ENCODE results near the gene MACC1. TPM values are rescaled to one million over a fixed set of nuclear protein-coding genes. Genes with fewer than 3 reads are reported as not detected.
A peak's percentile ranks its signal among the peaks of the same experiment; 100 is the strongest.
"Not testable (repeated sequence)": the region's sequence is repeated elsewhere in the genome, so short reads cannot be mapped to it uniquely, and the experiment has no call there.

Gene MACC1
- total RNA-seq, 1 experiment from 2014 or later, result 49.9 TPM

DNA sequence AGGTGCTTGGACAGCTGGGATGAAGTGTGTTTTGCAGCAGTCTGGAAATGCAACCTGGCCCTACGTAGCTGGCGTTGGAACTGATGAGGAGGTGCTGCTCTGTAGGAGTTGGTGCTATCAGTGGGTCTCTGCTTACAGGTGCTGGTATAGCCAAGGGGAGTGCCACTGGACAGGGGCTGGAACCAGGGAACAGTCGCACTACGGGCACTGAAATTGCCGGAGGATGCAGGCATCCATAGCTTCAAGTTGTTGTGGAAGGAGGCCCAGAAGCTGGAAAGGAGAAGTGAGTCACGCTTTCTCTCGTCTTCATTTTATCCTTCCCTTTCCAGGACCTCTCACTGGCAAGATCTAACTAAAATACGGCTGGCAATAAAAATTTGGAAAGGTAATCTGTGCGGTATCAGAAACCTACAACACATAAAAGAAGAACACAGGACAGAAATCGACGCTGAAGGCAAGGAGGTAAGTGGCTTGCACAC is 25.8 kb downstream of the MACC1 start:
- H3K4me2 ChIP-seq (ENCODE audit: low read depth, low read length, poor library complexity, severe bottlenecking), result peak overlapping the region; percentile 71
- H3K9me3 ChIP-seq (ENCODE audit: low read length), result 0 out of 2 replicates have a peak, but pooled peaks cover 2% of the 10 kb centered on the region
- H4K20me1 ChIP-seq (ENCODE audit: insufficient read depth, low read depth, low read length), result no peaks in the 10 kb centered on the region
- H3K4me3 ChIP-seq (ENCODE audit: low read length), result peak overlapping the region; percentile 61
- H3K27me3 ChIP-seq (ENCODE audit: low read length), result no peaks in the 10 kb centered on the region
- H3K9me2 ChIP-seq (replicated peaks; ENCODE audit: insufficient read depth, low read length), result no peaks in the 10 kb centered on the region
- no peak overlapping the region for H2AFZ ChIP-seq (ENCODE audit: low read length)
- peak; percentile 66 for DNase-seq
- peaks cover 90% of the 10 kb centered on the region for H3K79me2 ChIP-seq (ENCODE audit: low read length)
- peak overlapping the region; percentile 70 for H3K9ac ChIP-seq (ENCODE audit: low read length)
- H3K4me1 ChIP-seq (ENCODE audit: low read length), result peaks cover 53% of the 10 kb centered on the region
- peaks cover 14% of the 10 kb centered on the region for H3K36me3 ChIP-seq (ENCODE audit: insufficient read depth, low read length)
- H3K27ac ChIP-seq (ENCODE audit: low read length), result peak overlapping the region; percentile 92

DNA sequence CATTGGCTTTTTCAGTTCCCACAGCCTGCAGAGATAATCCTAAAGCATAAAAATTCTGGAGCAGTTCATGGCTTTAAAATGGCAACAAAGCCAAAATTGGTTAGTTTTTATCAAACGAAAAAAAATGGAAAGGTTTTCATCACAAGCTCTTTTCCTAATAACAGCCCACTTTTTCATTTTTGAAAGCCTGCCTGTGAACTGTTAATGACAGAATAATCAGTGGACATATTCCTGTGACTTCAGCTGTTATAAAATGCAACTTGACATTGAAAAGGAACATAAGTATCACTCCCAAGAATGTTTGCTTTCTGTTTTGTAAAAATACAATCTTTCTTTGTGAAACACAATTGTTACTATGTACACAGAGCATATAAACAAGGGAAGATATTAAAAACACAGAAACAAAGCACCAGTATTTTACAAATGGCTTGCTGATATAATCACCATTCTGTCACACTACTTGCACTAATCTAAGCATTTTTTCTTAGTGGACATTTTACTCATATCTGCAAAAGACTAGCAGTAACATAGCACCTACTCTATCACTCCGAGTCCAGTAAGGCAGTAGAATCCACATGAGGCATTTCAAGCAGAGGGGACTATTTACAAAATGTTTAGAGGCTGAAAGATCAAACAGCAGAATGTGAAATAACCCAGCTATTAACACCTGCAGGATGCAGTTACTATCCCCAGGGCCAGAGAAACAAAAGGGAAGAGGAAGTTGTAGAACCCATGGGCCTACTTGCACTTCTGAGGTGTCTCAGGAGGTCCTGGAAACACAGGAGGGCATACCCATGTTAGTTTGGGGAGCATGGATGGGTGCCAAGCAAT is 26.4 kb downstream of the MACC1 start:
- H3K9me2 ChIP-seq (replicated peaks; ENCODE audit: insufficient read depth, low read length), result no peaks in the 10 kb centered on the region
- peak overlapping the region; percentile 61 for H3K4me3 ChIP-seq (ENCODE audit: low read length)
- no peaks in the 10 kb centered on the region for H4K20me1 ChIP-seq (ENCODE audit: insufficient read depth, low read depth, low read length)
- 0 out of 2 replicates have a peak, but pooled peaks cover 2% of the 10 kb centered on the region for H3K9me3 ChIP-seq (ENCODE audit: low read length)
- DNase-seq, result peak; percentile 87
- H3K9ac ChIP-seq (ENCODE audit: low read length), result peak overlapping the region; percentile 70
- peak overlapping the region; percentile 71 for H3K4me2 ChIP-seq (ENCODE audit: low read depth, low read length, poor library complexity, severe bottlenecking)
- peaks cover 94% of the 10 kb centered on the region for H3K79me2 ChIP-seq (ENCODE audit: low read length)
- peaks cover 53% of the 10 kb centered on the region for H3K4me1 ChIP-seq (ENCODE audit: low read length)
- H3K36me3 ChIP-seq (ENCODE audit: insufficient read depth, low read length), result peaks cover 14% of the 10 kb centered on the region
- H2AFZ ChIP-seq (ENCODE audit: low read length), result no peak overlapping the region
- H3K27me3 ChIP-seq (ENCODE audit: low read length), result no peaks in the 10 kb centered on the region
- peak overlapping the region; percentile 92 for H3K27ac ChIP-seq (ENCODE audit: low read length)

DNA sequence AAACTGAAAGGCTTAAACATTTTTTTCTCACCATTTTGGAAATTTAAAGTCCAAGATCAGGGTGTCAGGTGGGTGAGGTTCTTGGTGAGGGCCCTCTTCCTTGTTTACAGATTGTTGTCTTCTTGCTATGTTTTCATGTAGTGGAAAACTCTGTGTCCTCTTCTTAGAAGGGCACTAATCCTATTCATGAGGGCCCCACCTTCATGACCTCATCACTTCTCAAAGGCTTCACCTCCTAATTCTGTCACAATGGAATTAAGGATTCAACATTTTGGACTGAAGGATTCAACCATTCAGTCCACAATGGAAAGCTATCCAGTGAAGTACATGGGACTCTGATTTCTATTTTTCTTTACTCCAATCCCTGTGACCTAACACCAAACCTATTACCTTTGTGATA is 27.3 kb downstream of the MACC1 start:
- no peaks in the 10 kb centered on the region for H4K20me1 ChIP-seq (ENCODE audit: insufficient read depth, low read depth, low read length)
- H2AFZ ChIP-seq (ENCODE audit: low read length), result no peak overlapping the region
- H3K36me3 ChIP-seq (ENCODE audit: insufficient read depth, low read length), result peaks cover 14% of the 10 kb centered on the region
- no peak overlapping the region for H3K4me2 ChIP-seq (ENCODE audit: low read depth, low read length, poor library complexity, severe bottlenecking)
- peak overlapping the region; percentile 8; the same call in 1 of the 2 replicates for H3K4me3 ChIP-seq (ENCODE audit: low read length)
- no peaks in the 10 kb centered on the region for H3K9me2 ChIP-seq (replicated peaks; ENCODE audit: insufficient read depth, low read length)
- no peak for DNase-seq
- H3K27me3 ChIP-seq (ENCODE audit: low read length), result no peaks in the 10 kb centered on the region
- peaks cover 46% of the 10 kb centered on the region for H3K4me1 ChIP-seq (ENCODE audit: low read length)
- H3K9me3 ChIP-seq (ENCODE audit: low read length), result 0 out of 2 replicates have a peak, but pooled peaks cover 2% of the 10 kb centered on the region
- H3K9ac ChIP-seq (ENCODE audit: low read length), result no peak overlapping the region
- H3K27ac ChIP-seq (ENCODE audit: low read length), result peak overlapping the region; percentile 92
- H3K79me2 ChIP-seq (ENCODE audit: low read length), result peaks cover 92% of the 10 kb centered on the region

DNA sequence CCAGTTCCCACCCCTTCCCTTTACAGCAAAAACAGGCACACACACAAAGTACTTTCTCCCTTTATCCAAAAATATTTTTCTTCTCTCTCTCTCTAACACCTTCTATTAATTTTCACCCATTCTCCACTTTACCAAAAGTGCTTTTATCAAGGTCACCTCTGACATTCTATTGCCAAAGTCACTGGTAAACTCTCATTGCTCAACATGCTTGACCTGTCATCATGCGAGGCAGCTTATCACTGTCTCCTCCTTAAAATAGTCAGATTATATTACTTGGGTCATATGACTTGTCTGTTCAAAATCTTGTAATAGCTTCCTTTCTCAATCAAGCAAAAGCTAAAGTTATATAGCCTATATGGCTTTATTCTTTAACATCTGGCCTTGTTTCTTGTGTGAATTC is 28.6 kb downstream of the MACC1 start:
- peaks cover 90% of the 10 kb centered on the region for H3K79me2 ChIP-seq (ENCODE audit: low read length)
- no peak overlapping the region for H2AFZ ChIP-seq (ENCODE audit: low read length)
- H3K27me3 ChIP-seq (ENCODE audit: low read length), result no peaks in the 10 kb centered on the region
- no peaks in the 10 kb centered on the region for H4K20me1 ChIP-seq (ENCODE audit: insufficient read depth, low read depth, low read length)
- no peak for DNase-seq
- no peak overlapping the region for H3K4me3 ChIP-seq (ENCODE audit: low read length)
- peaks cover 14% of the 10 kb centered on the region for H3K36me3 ChIP-seq (ENCODE audit: insufficient read depth, low read length)
- peaks cover 39% of the 10 kb centered on the region for H3K4me1 ChIP-seq (ENCODE audit: low read length)
- H3K9me3 ChIP-seq (ENCODE audit: low read length), result 0 out of 2 replicates have a peak, but pooled peaks cover 2% of the 10 kb centered on the region
- H3K27ac ChIP-seq (ENCODE audit: low read length), result no peak overlapping the region
- H3K9me2 ChIP-seq (replicated peaks; ENCODE audit: insufficient read depth, low read length), result no peaks in the 10 kb centered on the region
- H3K4me2 ChIP-seq (ENCODE audit: low read depth, low read length, poor library complexity, severe bottlenecking), result no peak overlapping the region
- H3K9ac ChIP-seq (ENCODE audit: low read length), result no peak overlapping the region

DNA sequence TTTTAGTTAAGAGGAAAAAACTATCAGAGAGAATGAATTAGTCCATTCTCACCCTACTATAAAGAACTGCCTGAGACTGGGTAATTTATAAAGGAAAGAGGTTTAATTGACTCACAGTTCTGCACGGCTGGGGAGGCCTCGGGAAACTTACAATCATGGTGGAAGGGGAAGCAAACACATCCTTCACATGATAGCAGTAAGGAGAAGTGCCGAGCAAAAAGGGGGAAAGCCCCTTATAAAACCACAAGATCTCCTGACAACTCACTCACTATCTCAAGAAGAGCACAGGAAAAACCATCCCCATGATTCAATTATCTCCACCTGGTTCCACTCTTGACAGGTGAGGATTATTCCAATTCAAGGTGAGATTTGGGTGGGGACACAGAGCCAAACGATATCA is 29.3 kb downstream of the MACC1 start:
- H4K20me1 ChIP-seq (ENCODE audit: insufficient read depth, low read depth, low read length), result not testable (repeated sequence)

DNA sequence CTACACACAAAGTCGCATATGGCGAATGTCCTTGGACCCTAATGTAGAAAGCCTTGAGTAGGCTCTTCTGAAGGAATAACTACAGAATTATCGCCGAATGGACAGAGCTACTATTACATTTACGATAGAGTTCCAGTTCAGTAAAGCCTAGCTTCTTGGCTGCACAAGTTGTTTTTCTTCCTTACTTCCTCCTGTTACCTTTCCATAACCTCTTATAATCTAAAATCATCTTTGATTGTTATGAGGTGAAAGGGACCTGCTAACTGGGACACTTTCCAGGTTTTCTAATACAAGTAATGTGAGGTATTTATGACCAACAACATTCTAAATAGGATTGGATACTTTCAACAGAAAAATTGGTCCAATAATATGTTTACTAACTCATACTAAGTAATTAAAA is 31.2 kb downstream of the MACC1 start:
- Histone ChIP-seq H3K4me3 (ENCODE audit: low read length) (no peak overlapping the region), H3K27ac (ENCODE audit: low read length) (no peak overlapping the region), H3K79me2 (ENCODE audit: low read length) (peaks cover 86% of the 10 kb centered on the region), H3K36me3 (ENCODE audit: insufficient read depth, low read length) (peaks cover 18% of the 10 kb centered on the region), H3K9me2 (replicated peaks; ENCODE audit: insufficient read depth, low read length) (no peaks in the 10 kb centered on the region), H3K9ac (ENCODE audit: low read length) (no peak overlapping the region), H3K27me3 (ENCODE audit: low read length) (no peaks in the 10 kb centered on the region), H2AFZ (ENCODE audit: low read length) (no peak overlapping the region), H3K4me2 (ENCODE audit: low read depth, low read length, poor library complexity, severe bottlenecking) (no peak overlapping the region), H3K4me1 (ENCODE audit: low read length) (peaks cover 13% of the 10 kb centered on the region), H4K20me1 (ENCODE audit: insufficient read depth, low read depth, low read length) (no peaks in the 10 kb centered on the region), H3K9me3 (ENCODE audit: low read length) (0 out of 2 replicates have a peak, but pooled peaks cover 2% of the 10 kb centered on the region)
- DNase-seq, result no peak

More for the DNA sequence above, 29.3 kb downstream of the MACC1 start:
- H3K27me3 ChIP-seq (ENCODE audit: low read length); DNase-seq; H3K4me3 ChIP-seq (ENCODE audit: low read length); H3K9me2 ChIP-seq (replicated peaks; ENCODE audit: insufficient read depth, low read length); H3K9ac ChIP-seq (ENCODE audit: low read length); H3K27ac ChIP-seq (ENCODE audit: low read length); H3K4me2 ChIP-seq (ENCODE audit: low read depth, low read length, poor library complexity, severe bottlenecking); H2AFZ ChIP-seq (ENCODE audit: low read length); H3K9me3 ChIP-seq (ENCODE audit: low read length): not testable (repeated sequence)
- Histone ChIP-seq H3K4me1 (ENCODE audit: low read length) (peaks cover 32% of the 10 kb centered on the region), H3K36me3 (ENCODE audit: insufficient read depth, low read length) (peaks cover 14% of the 10 kb centered on the region), H3K79me2 (ENCODE audit: low read length) (peaks cover 90% of the 10 kb centered on the region)

DNA sequence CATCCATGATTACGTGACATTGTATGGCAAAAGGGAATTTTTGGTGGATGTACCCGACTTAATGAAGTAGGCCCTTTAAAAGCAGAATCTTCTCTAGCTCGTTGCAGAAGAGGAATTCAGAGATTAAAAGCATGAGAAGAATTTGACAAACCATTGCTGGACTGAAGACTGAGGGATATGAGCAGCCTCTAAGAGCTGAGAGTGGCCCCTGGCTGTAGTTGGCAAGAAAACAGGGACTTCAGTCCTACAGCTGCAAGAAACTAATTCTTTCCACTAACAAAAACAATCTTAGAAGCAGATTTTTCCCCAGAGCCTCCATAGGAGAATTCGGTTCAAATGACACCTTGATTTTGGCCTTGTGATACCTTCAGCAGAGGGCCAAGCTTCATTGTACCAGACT is 34.1 kb downstream of the MACC1 start:
- H3K4me3 ChIP-seq (ENCODE audit: low read length), result no peak overlapping the region
- H3K79me2 ChIP-seq (ENCODE audit: low read length), result peaks cover 72% of the 10 kb centered on the region
- no peaks in the 10 kb centered on the region for H3K9me2 ChIP-seq (replicated peaks; ENCODE audit: insufficient read depth, low read length)
- H3K27ac ChIP-seq (ENCODE audit: low read length), result no peak overlapping the region
- no peak overlapping the region for H3K9ac ChIP-seq (ENCODE audit: low read length)
- peaks cover 6% of the 10 kb centered on the region; the same call in 1 of the 2 replicates for H3K4me1 ChIP-seq (ENCODE audit: low read length)
- peaks cover 8% of the 10 kb centered on the region; the same call in 1 of the 2 replicates for H3K36me3 ChIP-seq (ENCODE audit: insufficient read depth, low read length)
- no peak overlapping the region for H2AFZ ChIP-seq (ENCODE audit: low read length)
- no peaks in the 10 kb centered on the region for H3K27me3 ChIP-seq (ENCODE audit: low read length)
- H3K4me2 ChIP-seq (ENCODE audit: low read depth, low read length, poor library complexity, severe bottlenecking), result no peak overlapping the region
- no peaks in the 10 kb centered on the region for H4K20me1 ChIP-seq (ENCODE audit: insufficient read depth, low read depth, low read length)
- H3K9me3 ChIP-seq (ENCODE audit: low read length), result no peaks in the 10 kb centered on the region
- DNase-seq, result no peak

DNA sequence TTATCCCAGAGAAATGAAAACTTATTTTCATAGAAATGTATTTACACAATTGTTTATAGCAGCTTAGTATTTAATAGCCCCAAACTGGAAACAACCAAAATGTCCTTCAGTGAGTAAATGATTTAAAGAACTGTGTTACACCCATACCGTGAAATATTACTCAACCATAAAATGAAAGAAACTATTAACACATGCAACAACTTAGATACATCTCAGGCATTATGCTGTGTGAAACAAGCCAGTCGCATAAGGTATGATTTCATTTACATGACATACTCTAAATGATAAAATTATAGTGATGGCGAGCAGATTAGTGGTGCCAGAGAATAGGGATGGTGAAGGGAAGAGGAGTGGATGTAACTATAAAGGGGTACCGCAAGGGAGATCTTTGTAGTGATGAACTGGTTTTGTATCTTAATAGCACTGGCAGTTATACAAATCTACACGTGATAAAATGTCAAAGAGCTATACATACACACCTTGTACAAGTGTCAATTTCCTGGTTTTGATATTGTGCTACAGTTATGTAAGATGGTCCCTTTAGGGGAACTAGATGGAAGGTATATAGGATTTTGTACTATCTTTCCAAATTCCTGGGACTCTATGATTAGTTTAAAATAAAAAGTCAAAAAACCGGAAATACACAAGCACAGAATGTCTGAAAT is 40.5 kb downstream of the MACC1 start:
- Histone ChIP-seq H2AFZ (ENCODE audit: low read length) (no peak overlapping the region; the same call in 1 of the 2 replicates), H3K4me3 (ENCODE audit: low read length) (no peak overlapping the region), H3K27me3 (ENCODE audit: low read length) (no peaks in the 10 kb centered on the region), H3K9me3 (ENCODE audit: low read length) (no peaks in the 10 kb centered on the region), H4K20me1 (ENCODE audit: insufficient read depth, low read depth, low read length) (no peaks in the 10 kb centered on the region), H3K4me2 (ENCODE audit: low read depth, low read length, poor library complexity, severe bottlenecking) (peak overlapping the region; percentile 33), H3K4me1 (ENCODE audit: low read length) (peaks cover 31% of the 10 kb centered on the region), H3K36me3 (ENCODE audit: insufficient read depth, low read length) (no peaks in the 10 kb centered on the region; the same call in 1 of the 2 replicates), H3K9ac (ENCODE audit: low read length) (no peak overlapping the region), H3K79me2 (ENCODE audit: low read length) (peaks cover 58% of the 10 kb centered on the region), H3K27ac (ENCODE audit: low read length) (peak overlapping the region; percentile 54), H3K9me2 (replicated peaks; ENCODE audit: insufficient read depth, low read length) (no peaks in the 10 kb centered on the region)
- DNase-seq, result no peak
